Mesothelial cell of epicardium (in vitro differentiated cells): ENCODE results near the gene IFI44L. TPM values are rescaled to one million over a fixed set of nuclear protein-coding genes. Genes with fewer than 3 reads are reported as not detected.

ENCODE experiments used
- DNase-seq, 2 experiments: peaks; one replicate each; pipeline ENCODE4 v3.0.0; 2021; ENCODE audit warnings: low spot score in 2 of 2; ENCODE audit not compliant: unreplicated experiment in 2 of 2
- H3K27ac Mint-ChIP-seq: 2 replicates; pipeline ENCODE4 v1.8.0; 2021; ENCODE audit warnings: mixed read lengths
- H3K27me3 Mint-ChIP-seq: 2 replicates; pipeline ENCODE4 v1.8.0; 2021; ENCODE audit warnings: low read depth, mixed read lengths
- H3K36me3 Mint-ChIP-seq: 2 replicates; pipeline ENCODE4 v1.8.0; 2021; ENCODE audit warnings: mixed read lengths
- H3K4me1 Mint-ChIP-seq: 2 replicates; pipeline ENCODE4 v1.8.0; 2021; ENCODE audit warnings: mixed read lengths
- H3K4me3 Mint-ChIP-seq: 2 replicates; pipeline ENCODE4 v1.8.0; 2021; ENCODE audit warnings: mild to moderate bottlenecking, moderate library complexity, mixed read lengths
- H3K9me3 Mint-ChIP-seq: 2 replicates; pipeline ENCODE4 v1.8.0; 2021; ENCODE audit warnings: mixed read lengths
- CTCF ChIP-seq: fragments of 200-600 bp; sonication (generic); IDR thresholded peaks from one replicate; pipeline ENCODE4 v1.5.0; 2021; ENCODE audit warnings: antibody characterized with exemption; ENCODE audit not compliant: unreplicated experiment
- total RNA-seq: library from RNA; stranded (reverse); gene quantifications from 3 replicates; pipeline ENCODE4 v1.2.1, GENCODE V29; 2021

Gene IFI44L
- 86.8 to 105 TPM (median 88.6 TPM) in 3 replicates for total RNA-seq

GRCh38 chr1:78619803-78620579 is at the start of gene IFI44L:
Gene IFI44L (plus strand): TSS chr1:78620448. CDS start chr1:78627916, 7,468 bp downstream.
- Mint-ChIP-seq H3K36me3 (peaks cover 13% of the 10 kb centered on the region), H3K4me1 (peaks cover 33% of the 10 kb centered on the region), H3K27me3 (peaks cover 19% of the 10 kb centered on the region), H3K9me3 (peaks cover 9% of the 10 kb centered on the region), H3K4me3 (peak within 1 kb of the TSS; percentile 71), H3K27ac (peak within 1 kb of the TSS; percentile 88)
- no peak for TF ChIP-seq CTCF
- DNase-seq, result peak; percentile 18 to 74

- H3K4me3 Mint-ChIP-seq, result no peak overlapping the region
- H3K36me3 Mint-ChIP-seq, result no peaks in the 10 kb centered on the region
- no peak for TF ChIP-seq CTCF
- peaks cover 5% of the 10 kb centered on the region for H3K27me3 Mint-ChIP-seq
- H3K4me1 Mint-ChIP-seq, result no peaks in the 10 kb centered on the region
- peaks cover 7% of the 10 kb centered on the region for H3K9me3 Mint-ChIP-seq
- DNase-seq, result no peak
- no peak overlapping the region for H3K27ac Mint-ChIP-seq
Observed at GRCh38 chr1:78570539-78570938, 49.7 kb upstream of the IFI44L start.

- no peak for DNase-seq
- Mint-ChIP-seq H3K4me1 (no peaks in the 10 kb centered on the region), H3K9me3 (peaks cover 7% of the 10 kb centered on the region), H3K4me3 (no peak overlapping the region), H3K27me3 (peaks cover 7% of the 10 kb centered on the region), H3K27ac (no peak overlapping the region), H3K36me3 (no peaks in the 10 kb centered on the region)
- no peak for TF ChIP-seq CTCF
Observed at GRCh38 chr1:78577257-78578100, 42.8 kb upstream of the IFI44L start.

- peaks cover 50% of the 10 kb centered on the region for H3K27me3 Mint-ChIP-seq
- no peak for DNase-seq
- no peak overlapping the region for H3K4me3 Mint-ChIP-seq
- H3K4me1 Mint-ChIP-seq, result no peaks in the 10 kb centered on the region
- H3K27ac Mint-ChIP-seq, result no peak overlapping the region
- H3K36me3 Mint-ChIP-seq, result no peaks in the 10 kb centered on the region
- TF ChIP-seq CTCF, result no peak
- H3K9me3 Mint-ChIP-seq, result no peaks in the 10 kb centered on the region
Observed at GRCh38 chr1:78586572-78586971, 33.7 kb upstream of the IFI44L start.

GRCh38 chr1:78587211-78587610 is 33.0 kb upstream of the IFI44L start:
- H3K4me3 Mint-ChIP-seq, result no peak overlapping the region
- no peak overlapping the region for H3K27ac Mint-ChIP-seq
- peaks cover 52% of the 10 kb centered on the region for H3K27me3 Mint-ChIP-seq
- no peaks in the 10 kb centered on the region for H3K9me3 Mint-ChIP-seq
- no peaks in the 10 kb centered on the region for H3K36me3 Mint-ChIP-seq
- no peak for TF ChIP-seq CTCF
- DNase-seq, result no peak
- no peaks in the 10 kb centered on the region for H3K4me1 Mint-ChIP-seq
